Hepatocyte (in vitro differentiated cells): ENCODE data around the gene KIRREL3. TPM values are rescaled to one million over a fixed set of nuclear protein-coding genes. Genes with fewer than 3 reads are reported as not detected.
A peak's percentile ranks its signal among the peaks of the same experiment; 100 is the strongest.

ENCODE experiments used
- DNase-seq: peaks from one replicate; pipeline ENCODE4 v3.0.0-alpha.2; 2016; ENCODE audit warnings: low spot score
- H2AFZ ChIP-seq: fragments of 200-600 bp; sonication (generic); 2 replicates; pipeline ENCODE4 v1.6.0; 2016; ENCODE audit warnings: antibody characterized with exemption, mild to moderate bottlenecking
- H3K27ac ChIP-seq: fragments of 200-600 bp; sonication (generic); 2 replicates; pipeline ENCODE4 v1.5.1; 2016; ENCODE audit warnings: mild to moderate bottlenecking
- H3K27me3 ChIP-seq: fragments of 200-600 bp; sonication (generic); 2 replicates; pipeline ENCODE4 v1.6.1; 2016
- H3K36me3 ChIP-seq: fragments of 200-600 bp; sonication (generic); replicated peaks from 2 replicates; pipeline ENCODE4 v1.5.1; 2016; ENCODE audit warnings: low read depth; ENCODE audit not compliant: insufficient read depth
- H3K4me1 ChIP-seq: fragments of 200-600 bp; sonication (generic); 2 replicates; pipeline ENCODE4 v1.5.1; 2016; ENCODE audit warnings: mild to moderate bottlenecking, moderate library complexity; ENCODE audit not compliant: insufficient read depth
- H3K4me2 ChIP-seq: fragments of 200-600 bp; sonication (generic); 2 replicates; pipeline ENCODE4 v1.6.0; 2016
- H3K4me3 ChIP-seq: fragments of 200-600 bp; sonication (generic); 2 replicates; pipeline ENCODE4 v1.5.1; 2016; ENCODE audit warnings: mild to moderate bottlenecking
- H3K79me2 ChIP-seq: fragments of 200-600 bp; sonication (generic); 2 replicates; pipeline ENCODE4 v1.6.0; 2017; ENCODE audit warnings: mild to moderate bottlenecking
- H3K9me2 ChIP-seq: fragments of 200-600 bp; sonication (generic); replicated peaks from 2 replicates; pipeline ENCODE4 v1.6.0; 2017; ENCODE audit warnings: mild to moderate bottlenecking; ENCODE audit not compliant: insufficient read depth
- H3K9me3 ChIP-seq: fragments of 200-600 bp; sonication (generic); 2 replicates; pipeline ENCODE4 v1.5.1; 2016; ENCODE audit warnings: low read depth, mild to moderate bottlenecking
- H4K20me1 ChIP-seq: fragments of 200-600 bp; sonication (generic); 2 replicates; pipeline ENCODE4 v1.6.0; 2016; ENCODE audit warnings: mild to moderate bottlenecking; ENCODE audit not compliant: insufficient read depth, poor library complexity, severe bottlenecking
- EZH2 ChIP-seq: fragments of 200-600 bp; sonication (generic); IDR thresholded peaks from 2 replicates; pipeline ENCODE4 v1.6.1; 2016; ENCODE audit warnings: antibody characterized with exemption, mild to moderate bottlenecking, borderline replicate concordance
- EZH2phosphoT487 ChIP-seq: fragments of 200-600 bp; sonication (generic); IDR thresholded peaks from one replicate; pipeline ENCODE4 v1.6.1; 2018; ENCODE audit warnings: antibody characterized with exemption, mild to moderate bottlenecking, low read depth, moderate library complexity; ENCODE audit not compliant: unreplicated experiment, severe bottlenecking
- WGBS: methylation state at CpG from one replicate; pipeline ENCODE4 v1.1.6; 2016; ENCODE audit warnings: low lambda C conversion rate; ENCODE audit errors: missing lambda C conversion rate; 5-methylcytosine and 5-hydroxymethylcytosine counted together
- polyA plus RNA-seq: library from polyadenylated mRNA; unstranded; fragments of >200 nt; fragmentation: Nextera tagmentation; extraction: Ambion mirVana; gene quantifications from 2 replicates; pipeline ENCODE4 v1.2.1, GENCODE V29; 2016
- total RNA-seq: library from RNA; depleted of rRNA; stranded (reverse); fragments of >200 nt; gene quantifications from 2 replicates; pipeline ENCODE4 v1.2.3, GENCODE V29; 2014
- TF ChIP-seq, protein P1 (sequence below): fragments of 200-600 bp; sonication (generic); IDR thresholded peaks from 2 replicates; pipeline ENCODE4 v1.5.1; 2016; ENCODE audit warnings: antibody characterized with exemption, mild to moderate bottlenecking; ENCODE audit not compliant: poor library complexity

Gene KIRREL3
- total and polyA plus RNA-seq, 2 experiments from 2014 or later = 0.33 to 0.86 TPM

DNA sequence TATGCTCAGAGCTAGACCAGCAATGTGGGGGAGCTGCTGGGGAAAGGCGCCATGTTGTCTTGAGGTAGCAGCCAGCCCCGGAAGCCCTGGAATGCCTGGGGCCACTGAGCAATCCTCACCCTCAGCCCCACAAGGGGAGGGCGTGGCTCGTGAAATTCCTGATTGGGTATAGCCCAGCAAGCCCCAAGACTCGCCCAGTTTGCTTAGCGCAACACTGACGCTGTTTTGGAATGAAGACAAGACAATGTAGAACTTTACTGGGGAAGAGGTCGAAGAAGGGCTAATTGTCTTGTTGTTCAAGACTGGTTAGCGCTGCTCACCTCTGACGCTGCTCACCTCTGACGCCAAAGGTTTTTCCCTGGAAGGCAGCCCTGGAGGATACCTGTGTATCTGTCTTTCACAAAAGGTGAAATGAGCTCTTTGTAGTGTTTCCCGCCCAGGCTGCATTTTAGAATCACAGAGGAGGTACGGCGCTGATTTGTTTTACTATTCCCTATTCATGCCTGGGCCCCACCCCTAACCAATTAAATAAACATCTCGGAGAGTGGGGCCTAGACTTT, 597.5 kb downstream of the KIRREL3 start:
- TF ChIP-seq, protein P1, sequence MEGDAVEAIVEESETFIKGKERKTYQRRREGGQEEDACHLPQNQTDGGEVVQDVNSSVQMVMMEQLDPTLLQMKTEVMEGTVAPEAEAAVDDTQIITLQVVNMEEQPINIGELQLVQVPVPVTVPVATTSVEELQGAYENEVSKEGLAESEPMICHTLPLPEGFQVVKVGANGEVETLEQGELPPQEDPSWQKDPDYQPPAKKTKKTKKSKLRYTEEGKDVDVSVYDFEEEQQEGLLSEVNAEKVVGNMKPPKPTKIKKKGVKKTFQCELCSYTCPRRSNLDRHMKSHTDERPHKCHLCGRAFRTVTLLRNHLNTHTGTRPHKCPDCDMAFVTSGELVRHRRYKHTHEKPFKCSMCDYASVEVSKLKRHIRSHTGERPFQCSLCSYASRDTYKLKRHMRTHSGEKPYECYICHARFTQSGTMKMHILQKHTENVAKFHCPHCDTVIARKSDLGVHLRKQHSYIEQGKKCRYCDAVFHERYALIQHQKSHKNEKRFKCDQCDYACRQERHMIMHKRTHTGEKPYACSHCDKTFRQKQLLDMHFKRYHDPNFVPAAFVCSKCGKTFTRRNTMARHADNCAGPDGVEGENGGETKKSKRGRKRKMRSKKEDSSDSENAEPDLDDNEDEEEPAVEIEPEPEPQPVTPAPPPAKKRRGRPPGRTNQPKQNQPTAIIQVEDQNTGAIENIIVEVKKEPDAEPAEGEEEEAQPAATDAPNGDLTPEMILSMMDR = no peak
- TF ChIP-seq EZH2phosphoT487 (no peak), EZH2 (no peak)

GRCh38 chr11:126400479-126400878, 600.1 kb downstream of the KIRREL3 start:
- H3K27ac ChIP-seq = no peak overlapping the region
- TF ChIP-seq EZH2phosphoT487 = no peak
- TF ChIP-seq, protein P1 = no peak
- no peak for TF ChIP-seq EZH2
- H3K9me2 ChIP-seq = no peaks in the 10 kb centered on the region
- H4K20me1 ChIP-seq = no peaks in the 10 kb centered on the region
- H2AFZ ChIP-seq = no peak overlapping the region
- H3K9me3 ChIP-seq = no peaks in the 10 kb centered on the region
- 96% methylated on average over 6 of the region's 6 CpGs for WGBS
- H3K27me3 ChIP-seq = no peaks in the 10 kb centered on the region
- no peaks in the 10 kb centered on the region for H3K79me2 ChIP-seq
- no peak overlapping the region for H3K4me2 ChIP-seq
- no peaks in the 10 kb centered on the region for H3K36me3 ChIP-seq
- H3K4me3 ChIP-seq = no peak overlapping the region
- no peaks in the 10 kb centered on the region for H3K4me1 ChIP-seq
- no peak for DNase-seq

More for the DNA sequence above, 597.5 kb downstream of the KIRREL3 start:
- no peak overlapping the region for H2AFZ ChIP-seq
- H3K4me2 ChIP-seq = no peak overlapping the region
- H4K20me1 ChIP-seq = no peaks in the 10 kb centered on the region
- no peaks in the 10 kb centered on the region for H3K79me2 ChIP-seq
- H3K9me2 ChIP-seq = no peaks in the 10 kb centered on the region
- peak; percentile 37 for DNase-seq
- H3K4me1 ChIP-seq = no peaks in the 10 kb centered on the region
- H3K9me3 ChIP-seq = no peaks in the 10 kb centered on the region
- no peaks in the 10 kb centered on the region for H3K36me3 ChIP-seq
- H3K27me3 ChIP-seq = no peaks in the 10 kb centered on the region
- peak overlapping the region; percentile 62 for H3K27ac ChIP-seq
- no peak overlapping the region for H3K4me3 ChIP-seq
- 84% methylated on average over 15 of the region's 15 CpGs for WGBS

DNA sequence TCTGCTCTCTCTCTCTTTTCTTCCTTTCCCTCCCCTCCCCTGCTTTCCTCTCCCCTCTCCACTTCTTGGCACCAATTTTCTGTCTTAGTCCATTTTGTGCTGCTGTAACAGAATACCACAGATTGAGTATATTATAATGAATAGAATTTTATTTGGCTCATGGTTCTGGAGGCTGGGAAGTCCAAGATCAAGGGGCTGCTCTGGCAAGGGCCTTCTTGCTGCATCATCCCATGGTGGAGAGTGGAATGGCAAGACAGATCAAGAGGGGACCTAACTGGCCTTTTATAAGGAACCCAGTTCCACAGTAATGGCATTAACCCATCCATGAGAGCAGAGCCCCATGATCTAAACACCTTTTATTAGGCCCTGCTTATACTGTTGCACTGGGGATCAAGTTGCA, 600.6 kb downstream of the KIRREL3 start:
- H3K9me2 ChIP-seq = no peaks in the 10 kb centered on the region
- TF ChIP-seq EZH2 = no peak
- no peak for TF ChIP-seq EZH2phosphoT487
- TF ChIP-seq, protein P1 = no peak
- no peak overlapping the region for H3K4me3 ChIP-seq
- H3K4me1 ChIP-seq = no peaks in the 10 kb centered on the region
- no peak overlapping the region for H2AFZ ChIP-seq
- no peak for DNase-seq
- no peaks in the 10 kb centered on the region for H3K79me2 ChIP-seq
- H3K36me3 ChIP-seq = no peaks in the 10 kb centered on the region
- H3K27ac ChIP-seq = no peak overlapping the region
- H3K27me3 ChIP-seq = no peaks in the 10 kb centered on the region
- H4K20me1 ChIP-seq = no peaks in the 10 kb centered on the region
- H3K9me3 ChIP-seq = no peaks in the 10 kb centered on the region
- no peak overlapping the region for H3K4me2 ChIP-seq
